ENCODE results near the gene ADAMTS19.

- no peak for TF ChIP-seq RARB (CRISPR knock-in tag; IDR thresholded peaks at IDR 0.05)
- no peak for TF ChIP-seq POU6F1 (CRISPR knock-in tag; IDR thresholded peaks at IDR 0.05; ENCODE audit: borderline replicate concordance, low read depth)
- TF ChIP-seq PATZ1 (CRISPR knock-in tag; IDR thresholded peaks at IDR 0.05; ENCODE audit: borderline replicate concordance): no peak
- TF ChIP-seq CREB5 (CRISPR knock-in tag; IDR thresholded peaks at IDR 0.05; ENCODE audit: low read depth): no peak
- TF ChIP-seq ISL1 (CRISPR knock-in tag; IDR thresholded peaks at IDR 0.05): no peak
- no peak for TF ChIP-seq ARNTL (CRISPR knock-in tag; IDR thresholded peaks at IDR 0.05; ENCODE audit: borderline replicate concordance, low read depth)
Observed at GRCh38 chr5:129743541-129744187, 283.6 kb downstream of the ADAMTS19 start.

Measured in SK-N-SH treated with all-trans-retinoic acid at 6 μM for 48 hours (cell line).